SK-N-SH (cell line): ENCODE results near the gene PPL. TPM values are rescaled to one million over a fixed set of nuclear protein-coding genes. Genes with fewer than 3 reads are reported as not detected.

ENCODE experiments used
- CTCF ChIA-PET: fragments of 300-600, 350-600 bp; formaldehyde crosslinking; extraction: SDS; loops from one replicate; lab custom pipeline; 2021; lab: Yijun Ruan, JAX
- POLR2A ChIA-PET: fragments of 350-600 bp; sonication (Branson Sonifier 250); formaldehyde crosslinking; extraction: SDS; loops from one replicate; lab custom pipeline; 2020; ENCODE audit warnings: antibody characterized with exemption, inconsistent platforms; lab: Yijun Ruan, JAX
- DNase-seq: peaks from one replicate; pipeline ENCODE4 v3.0.0; 2012
- H2AFZ ChIP-seq: fragments of 200-600 bp; sonication (generic); 2 replicates; pipeline ENCODE4 v1.8.1; 2016; ENCODE audit warnings: antibody characterized with exemption, mild to moderate bottlenecking, low read depth
- H3F3A ChIP-seq: fragments of 200-600 bp; sonication (generic); replicated peaks from 2 replicates; pipeline ENCODE3; 2016; ENCODE audit warnings: antibody characterized with exemption, mild to moderate bottlenecking; ENCODE audit not compliant: insufficient read depth
- H3K27ac ChIP-seq, 2 experiments: fragments of 200-500 bp in 1 of 2; fragments of 200-600 bp in 1 of 2; sonication (Bioruptor generic) in 1 of 2; sonication (generic), shearing (Covaris generic) in 1 of 2; 2 replicates each; pipeline versions ENCODE4 v1.5.1 to v1.6.1; 2014 to 2016; ENCODE audit warnings: low read depth in 2 of 2, inconsistent platforms in 1 of 2, low read length in 1 of 2, mild to moderate bottlenecking in 1 of 2, mixed read lengths in 1 of 2
- H3K27me3 ChIP-seq: fragments of 200-600 bp; sonication (generic), shearing (Covaris generic); 2 replicates; pipeline ENCODE4 v1.6.1; 2016; ENCODE audit warnings: mixed run types; ENCODE audit not compliant: insufficient read depth
- H3K36me3 ChIP-seq, 2 experiments: fragments of 200-500 bp in 1 of 2; fragments of 200-600 bp in 1 of 2; sonication (Bioruptor generic) in 1 of 2; sonication (generic) in 1 of 2; replicated peaks in 1 of 2; 2 replicates each; pipeline versions ENCODE3 to v1.5.1; 2014 to 2016; ENCODE audit warnings: low read length in 1 of 2, mild to moderate bottlenecking in 1 of 2; ENCODE audit not compliant: insufficient read depth in 2 of 2, control insufficient read depth in 1 of 2
- H3K4me1 ChIP-seq, 2 experiments: fragments of 200-500 bp in 1 of 2; fragments of 200-600 bp in 1 of 2; sonication (Bioruptor generic) in 1 of 2; sonication (generic), shearing (Covaris generic) in 1 of 2; 2 replicates each; pipeline versions ENCODE4 v1.5.1 to v1.6.1; 2014 to 2016; ENCODE audit warnings: low read depth in 1 of 2, low read length in 1 of 2, mixed run types in 1 of 2; ENCODE audit not compliant: insufficient read depth in 2 of 2, control insufficient read depth in 1 of 2
- H3K4me2 ChIP-seq: fragments of 200-600 bp; sonication (generic), shearing (Covaris generic); 2 replicates; pipeline ENCODE4 v1.6.1; 2017; ENCODE audit warnings: mixed run types
- H3K4me3 ChIP-seq, 2 experiments: fragments of 200-500 bp in 1 of 2; fragments of 200-600 bp in 1 of 2; sonication (Bioruptor generic) in 1 of 2; sonication (generic), shearing (Covaris generic) in 1 of 2; 2 replicates each; pipeline versions ENCODE4 v1.5.1 to v1.8.1; 2014 to 2016; ENCODE audit warnings: low read depth in 2 of 2, inconsistent platforms in 1 of 2, low read length in 1 of 2, mild to moderate bottlenecking in 1 of 2, mixed read lengths in 1 of 2, moderate library complexity in 1 of 2
- H3K79me2 ChIP-seq: fragments of 200-600 bp; sonication (generic); 2 replicates; pipeline ENCODE4 v1.8.1; 2017; ENCODE audit warnings: mild to moderate bottlenecking; ENCODE audit not compliant: insufficient read depth
- H3K9ac ChIP-seq: fragments of 200-600 bp; sonication (generic); 2 replicates; pipeline ENCODE4 v1.6.1; 2017; ENCODE audit warnings: mixed run types
- H3K9me2 ChIP-seq: fragments of 200-600 bp; sonication (generic); 2 replicates; pipeline ENCODE4 v1.6.1; 2017; ENCODE audit warnings: mixed run types
- H3K9me3 ChIP-seq: fragments of 200-600 bp; sonication (generic); 2 replicates; pipeline ENCODE4 v1.6.1; 2017; ENCODE audit warnings: mixed run types, mild to moderate bottlenecking, moderate library complexity
- H4K20me1 ChIP-seq: fragments of 200-600 bp; sonication (generic); 2 replicates; pipeline ENCODE4 v1.6.1; 2017; ENCODE audit warnings: mild to moderate bottlenecking, mixed run types; ENCODE audit not compliant: insufficient read depth
- CHD2 ChIP-seq: fragments of 150-350 bp; IDR thresholded peaks from 2 replicates; pipeline ENCODE4 v1.6.1; 2018; ENCODE audit warnings: low read length; ENCODE audit not compliant: partially characterized antibody
- ELF1 ChIP-seq: IDR thresholded peaks from 2 replicates; pipeline ENCODE4 v1.4.0; 2012
- EP300 ChIP-seq, 2 experiments: IDR thresholded peaks; 2 replicates each; pipeline versions ENCODE4 v1.4.0 to v1.6.1; 2012; ENCODE audit warnings: borderline replicate concordance in 1 of 2, low read depth in 1 of 2, low read length in 1 of 2
- EZH2phosphoT487 ChIP-seq: fragments of 200-600 bp; sonication (generic); IDR thresholded peaks from 2 replicates; pipeline ENCODE4 v1.6.1; 2017; ENCODE audit warnings: low read depth, mixed run types, mild to moderate bottlenecking, antibody characterized with exemption, moderate library complexity, borderline replicate concordance
- FOXJ3 ChIP-seq: sonication (generic); formaldehyde crosslinking; IDR thresholded peaks from 2 replicates; pipeline ENCODE4 v1.5.1; 2020; ENCODE audit warnings: mild to moderate bottlenecking, missing genetic modification reagents
- FOXM1 ChIP-seq: IDR thresholded peaks from 2 replicates; pipeline ENCODE4 v1.4.0; 2012; ENCODE audit warnings: low read depth, mild to moderate bottlenecking
- GABPA ChIP-seq: IDR thresholded peaks from 2 replicates; pipeline ENCODE4 v1.4.0; 2012; ENCODE audit warnings: low read depth, mild to moderate bottlenecking
- IRF3 ChIP-seq: fragments of 150-350 bp; IDR thresholded peaks from 2 replicates; pipeline ENCODE4 v1.6.1; 2016; ENCODE audit warnings: mild to moderate bottlenecking, low read depth, low read length
- JUND ChIP-seq: IDR thresholded peaks from 2 replicates; pipeline ENCODE4 v1.4.0; 2012
- POLR2AphosphoS5 ChIP-seq: IDR thresholded peaks from 2 replicates; pipeline ENCODE4 v1.6.1; 2012; ENCODE audit warnings: low read depth, low read length
- RCOR1 ChIP-seq: fragments of 150-350 bp; IDR thresholded peaks from 2 replicates; pipeline ENCODE4 v1.6.1; 2017; ENCODE audit warnings: antibody characterized with exemption, low read length
- RFX5 ChIP-seq: IDR thresholded peaks from 2 replicates; pipeline ENCODE4 v1.6.1; 2012; ENCODE audit warnings: mild to moderate bottlenecking, improper control_type of control experiment, low read length
- SIN3A ChIP-seq: IDR thresholded peaks from 2 replicates; pipeline ENCODE4 v1.6.1; 2012; ENCODE audit warnings: low read depth, mild to moderate bottlenecking, low read length, moderate library complexity, borderline replicate concordance
- SMC3 ChIP-seq: IDR thresholded peaks from 2 replicates; pipeline ENCODE4 v1.6.1; 2012; ENCODE audit warnings: low read depth, low read length, improper control_type of control experiment
- YY1 ChIP-seq: IDR thresholded peaks from 2 replicates; pipeline ENCODE4 v1.4.0; 2012; ENCODE audit warnings: low read depth, mild to moderate bottlenecking
- WGBS: methylation state at CpG from one replicate; pipeline ENCODE4 v1.1.6; 2017; ENCODE audit warnings: low lambda C conversion rate; 5-methylcytosine and 5-hydroxymethylcytosine counted together
- polyA plus RNA-seq, 3 experiments: library from polyadenylated mRNA; depleted of rRNA; stranded (reverse); fragments of >200 nt; gene quantifications; 2 replicates each; pipeline ENCODE4 v1.2.3, GENCODE V29; 2012
- TF ChIP-seq, protein P1 (sequence below): fragments of 150-350 bp; IDR thresholded peaks from 2 replicates; pipeline ENCODE4 v1.6.1; 2017; ENCODE audit warnings: antibody characterized with exemption, low read length, low read depth, borderline replicate concordance

The PPL gene
- polyA plus RNA-seq, 1 of the 3 experiments (the other 2 are of a cell fraction) = 24.6 TPM

DNA sequence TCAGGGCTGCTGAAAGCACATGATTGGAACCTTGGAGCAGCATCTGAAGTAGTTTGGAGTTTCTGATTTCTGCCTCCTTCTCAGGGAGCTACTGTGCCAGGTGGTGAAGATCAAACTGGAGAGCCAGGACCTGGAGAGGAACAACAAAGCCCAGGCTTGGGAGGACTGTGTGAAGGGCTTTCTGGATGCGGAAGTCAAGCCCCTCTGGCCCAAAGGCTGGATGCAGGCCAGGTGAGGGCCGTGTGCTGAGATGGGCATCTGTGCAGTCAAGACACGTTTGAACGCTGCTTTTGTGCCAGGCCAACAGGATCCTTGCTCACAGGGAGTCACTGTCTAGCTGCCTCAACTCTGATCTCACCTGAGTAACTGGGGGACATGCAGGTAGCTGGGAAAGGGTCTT is 65.9 kb downstream of the PPL start:
- no peak for TF ChIP-seq RFX5
- no peak for TF ChIP-seq GABPA
- no peak for TF ChIP-seq POLR2AphosphoS5
- TF ChIP-seq EP300 (IDR thresholded peaks at IDR 0.05; ENCODE audit: borderline replicate concordance in 1 of 2, low read depth in 1 of 2, low read length in 1 of 2) = no peak
- no peak for TF ChIP-seq SIN3A
- no CpG with 5 or more reads among the region's 4 CpGs for whole genome bisulfite sequencing
- ChIA-PET POLR2A (no interaction called here), CTCF (no interaction called here)
- Histone ChIP-seq H3F3A (no peaks in the 10 kb centered on the region), H2AFZ (no peak overlapping the region), H3K9me2 (no peaks in the 10 kb centered on the region), H3K27me3 (no peaks in the 10 kb centered on the region), H3K9ac (no peak overlapping the region), H3K4me2 (no peak overlapping the region), H3K9me3 (no peaks in the 10 kb centered on the region), H3K27ac (no peak overlapping the region), H3K4me3 (no peak overlapping the region), H3K4me1 (no peaks in the 10 kb centered on the region), H4K20me1 (peaks cover 24% of the 10 kb centered on the region), H3K79me2 (peaks cover 33% of the 10 kb centered on the region), H3K36me3 (peaks cover 27 to 70% of the 10 kb centered on the region in 2 experiments)
- no peak for DNase-seq

DNA sequence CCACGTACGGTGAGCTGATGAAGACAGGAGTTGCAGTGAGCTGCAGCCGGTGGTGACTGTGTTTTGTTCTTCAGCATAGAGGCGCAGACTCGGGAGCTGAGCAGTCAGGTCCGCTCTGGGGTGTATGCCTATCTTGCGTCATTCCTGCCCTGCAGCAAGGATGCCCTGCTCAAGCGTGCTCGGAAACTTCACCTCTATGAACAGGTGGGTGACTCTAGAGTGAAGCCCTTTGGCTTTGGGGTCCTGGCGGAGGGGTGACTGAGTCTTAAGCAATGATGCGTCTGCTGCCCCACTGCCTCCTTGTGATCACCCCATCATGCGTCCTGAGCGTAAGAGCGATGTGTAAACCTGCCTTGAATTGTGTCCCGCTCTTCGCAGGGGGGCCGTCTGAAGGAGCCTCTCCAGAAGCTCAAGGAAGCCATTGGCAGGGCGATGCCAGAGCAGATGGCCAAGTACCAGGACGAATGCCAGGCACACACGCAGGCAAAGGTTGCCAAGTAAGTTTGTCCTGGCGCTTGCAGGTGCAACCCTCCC is 66.7 kb downstream of the PPL start:
- DNase-seq = no peak
- CTCF ChIA-PET = interaction anchor here (1.0 kb wide), 1 partner anchor 15 kb away, joined by 3 read pairs; no protein-coding TSS in a partner anchor
- Histone ChIP-seq H3K4me1 (no peaks in the 10 kb centered on the region), H3K27ac (no peak overlapping the region), H3K9ac (no peak overlapping the region), H3K79me2 (peaks cover 41% of the 10 kb centered on the region), H3K36me3 (peaks cover 20 to 65% of the 10 kb centered on the region in 2 experiments), H3F3A (no peaks in the 10 kb centered on the region), H3K9me2 (no peaks in the 10 kb centered on the region), H3K4me3 (no peak overlapping the region), H3K4me2 (no peak overlapping the region), H3K27me3 (no peaks in the 10 kb centered on the region), H3K9me3 (no peaks in the 10 kb centered on the region), H2AFZ (no peak overlapping the region), H4K20me1 (peaks cover 24% of the 10 kb centered on the region)
- POLR2A ChIA-PET = interaction anchor here (0.8 kb wide), 1 partner anchor 25 kb away, joined by 3 read pairs; no protein-coding TSS in a partner anchor
- TF ChIP-seq SIN3A = no peak
- no peak for TF ChIP-seq ELF1
- no peak for TF ChIP-seq JUND
- TF ChIP-seq RFX5 = no peak
- no peak for TF ChIP-seq YY1
- TF ChIP-seq, protein P1, sequence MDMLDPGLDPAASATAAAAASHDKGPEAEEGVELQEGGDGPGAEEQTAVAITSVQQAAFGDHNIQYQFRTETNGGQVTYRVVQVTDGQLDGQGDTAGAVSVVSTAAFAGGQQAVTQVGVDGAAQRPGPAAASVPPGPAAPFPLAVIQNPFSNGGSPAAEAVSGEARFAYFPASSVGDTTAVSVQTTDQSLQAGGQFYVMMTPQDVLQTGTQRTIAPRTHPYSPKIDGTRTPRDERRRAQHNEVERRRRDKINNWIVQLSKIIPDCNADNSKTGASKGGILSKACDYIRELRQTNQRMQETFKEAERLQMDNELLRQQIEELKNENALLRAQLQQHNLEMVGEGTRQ = no peak
- TF ChIP-seq FOXJ3 (CRISPR knock-in tag) = no peak
- TF ChIP-seq CHD2 = no peak
- no peak for TF ChIP-seq RCOR1
- no peak for TF ChIP-seq EZH2phosphoT487
- no peak for TF ChIP-seq EP300 (IDR thresholded peaks at IDR 0.05; ENCODE audit: borderline replicate concordance in 1 of 2, low read depth in 1 of 2, low read length in 1 of 2)
- TF ChIP-seq FOXM1 = no peak
- TF ChIP-seq SMC3 = no peak
- no peak for TF ChIP-seq IRF3
- 95% methylated on average over 13 of the region's 21 CpGs for WGBS
